ENCODE results near the gene TNK2. TPM values are rescaled to one million over a fixed set of nuclear protein-coding genes. Genes with fewer than 3 reads are reported as not detected.

Gene TNK2
- total RNA-seq, 2 donors from 2014 or later = 26.5 to 38.6 TPM

DNA sequence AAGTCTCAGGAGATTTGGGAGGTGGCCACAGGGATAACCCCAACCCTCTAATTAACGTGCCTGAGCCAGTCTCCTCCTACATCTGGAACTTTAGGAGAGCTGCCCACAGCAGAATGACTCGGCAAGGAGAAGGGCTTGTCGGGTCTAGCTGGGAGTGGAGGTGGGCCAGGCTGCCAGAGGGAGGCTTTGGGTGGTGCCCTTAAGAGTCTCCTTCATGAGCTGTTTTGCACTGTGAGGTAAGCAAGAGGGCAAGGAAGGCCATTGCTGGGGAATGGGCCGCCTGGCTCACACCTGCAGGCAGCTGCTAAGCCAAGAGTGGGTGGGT is 3.6 kb upstream of the TNK2 start:
- H3K36me3 ChIP-seq = no peaks in the 10 kb centered on the region
- no peaks in the 10 kb centered on the region for H3K27me3 ChIP-seq
- H3K4me1 ChIP-seq = peaks cover 0 to 40% of the 10 kb centered on the region in 2 donors
- H3K27ac ChIP-seq = no peak overlapping the region
- no peak for DNase-seq (ENCODE audit: low spot score)
- H3K9me3 ChIP-seq = no peaks in the 10 kb centered on the region
- no peak overlapping the region for H3K4me3 ChIP-seq
- TF ChIP-seq CTCF (IDR thresholded peaks at IDR 0.05) = no peak

- peaks cover 0 to 46% of the 10 kb centered on the region in 2 donors for H3K4me1 ChIP-seq
Measured at GRCh38 chr3:195911041-195911945, 2.9 kb upstream of the TNK2 start.

DNA sequence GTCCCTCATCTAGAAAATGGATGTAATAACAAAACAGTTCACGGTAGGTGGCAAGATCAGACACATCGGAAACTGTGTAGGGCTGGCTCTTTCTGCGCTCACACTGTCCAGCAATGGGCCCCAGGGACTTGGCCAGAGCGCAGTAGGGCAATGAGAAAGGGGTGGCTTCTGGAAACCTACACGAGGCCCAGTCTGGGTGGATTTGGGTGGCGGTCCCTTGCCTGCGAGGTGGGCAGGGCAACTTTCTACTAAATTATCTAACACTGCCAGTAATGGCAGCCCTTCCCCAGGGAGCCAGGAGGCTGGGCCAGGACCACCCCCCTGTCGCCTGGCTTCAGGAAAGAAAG is 2.1 kb upstream of the TNK2 start:
- no peaks in the 10 kb centered on the region for H3K36me3 ChIP-seq
- no peak for DNase-seq (ENCODE audit: low spot score)
- peaks cover 0 to 55% of the 10 kb centered on the region in 2 donors for H3K4me1 ChIP-seq
- H3K27ac ChIP-seq = peak overlapping the region; percentile 50 to 60
- no peak for TF ChIP-seq CTCF (IDR thresholded peaks at IDR 0.05)
- no peaks in the 10 kb centered on the region for H3K9me3 ChIP-seq
- H3K4me3 ChIP-seq = no peak overlapping the region
- no peaks in the 10 kb centered on the region for H3K27me3 ChIP-seq

More at GRCh38 chr3:195911041-195911945, 2.9 kb upstream of the TNK2 start:
- H3K9me3 ChIP-seq = no peaks in the 10 kb centered on the region
- no peak overlapping the region for H3K27ac ChIP-seq
- no peak for TF ChIP-seq CTCF (IDR thresholded peaks at IDR 0.05)
- no peak overlapping the region for H3K4me3 ChIP-seq
- H3K27me3 ChIP-seq = no peaks in the 10 kb centered on the region
- H3K36me3 ChIP-seq = no peaks in the 10 kb centered on the region
- no peak for DNase-seq (ENCODE audit: low spot score)

DNA sequence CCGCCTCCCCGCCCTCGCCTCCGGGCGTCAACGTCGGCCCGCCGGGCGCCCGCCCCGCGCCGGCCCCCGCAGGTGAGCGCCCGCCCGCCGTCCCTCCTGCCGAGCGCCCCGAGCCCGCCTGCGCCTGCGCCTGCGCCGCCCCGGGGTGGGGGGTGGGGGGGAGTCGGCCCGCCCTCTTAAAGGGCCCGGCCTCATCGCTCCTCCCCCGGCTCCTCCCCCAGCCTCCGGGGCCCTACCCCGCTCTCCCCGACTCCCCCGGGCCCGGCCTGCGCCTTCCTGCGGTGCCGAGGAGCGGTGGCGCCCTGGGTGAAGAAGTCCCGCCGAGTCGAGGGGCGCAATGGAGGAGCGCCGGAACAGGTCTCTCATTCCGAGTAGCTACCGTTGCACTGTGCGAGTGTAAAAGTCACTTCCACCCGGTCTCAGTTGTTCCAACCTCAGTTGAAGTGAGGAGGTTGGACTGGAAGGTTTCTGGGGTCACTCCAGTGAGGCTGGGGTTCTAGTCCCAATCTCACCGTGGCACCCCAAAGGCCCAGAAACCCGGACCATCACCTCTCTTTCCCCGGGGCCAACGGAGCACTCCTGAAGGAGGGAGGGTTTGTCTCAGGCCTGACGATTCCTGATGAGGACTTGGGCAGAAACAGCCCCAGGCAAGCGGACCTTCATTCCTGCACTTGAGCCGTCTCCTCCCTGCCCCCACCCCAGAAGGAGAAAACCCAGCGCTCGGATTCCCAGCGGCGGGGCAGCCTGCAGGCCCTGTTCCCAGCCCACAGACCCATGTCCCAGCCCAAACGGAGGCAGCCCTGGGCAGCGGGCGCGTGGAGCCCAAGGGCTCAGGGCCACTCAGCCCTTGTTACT is 1.5 kb upstream of the TNK2 start:
- H3K4me1 ChIP-seq = peaks cover 0 to 50% of the 10 kb centered on the region in 2 donors

More for the DNA sequence above, 1.5 kb upstream of the TNK2 start:
- Histone ChIP-seq H3K36me3 (no peaks in the 10 kb centered on the region), H3K4me3 (peak overlapping the region; percentile 64 to 79), H3K9me3 (no peaks in the 10 kb centered on the region), H3K27me3 (no peaks in the 10 kb centered on the region), H3K27ac (peak overlapping the region; percentile 50 to 92)
- DNase-seq (ENCODE audit: low spot score) = peak; percentile 74
- TF ChIP-seq CTCF (IDR thresholded peaks at IDR 0.05) = peak in 1 of 2 donors; percentile 13

Measured in right atrium auricular region (tissue), 2 donors.